Thyroid gland (tissue), 4 donors: ENCODE data around the gene PSMC5.

ENCODE experiments used
- POLR2A ChIP-seq, 2 donors: fragments of 450-650 bp; IDR thresholded peaks; one replicate each; pipeline ENCODE4 v1.6.1; 2017; ENCODE audit warnings: antibody characterized with exemption in 2 of 2, mild to moderate bottlenecking in 2 of 2, moderate library complexity in 1 of 2
- TF ChIP-seq, protein P1 (sequence below), 6 experiments: fragments of 200-600 bp in 3 of 6; fragments of 450-650 bp in 3 of 6; sonication (generic) in 3 of 6; IDR thresholded peaks; one replicate each; pipeline ENCODE4 v1.5.1; 2016 to 2019; ENCODE audit warnings: antibody characterized with exemption in 6 of 6, mild to moderate bottlenecking in 2 of 6, inconsistent platforms in 1 of 6, moderate library complexity in 1 of 6

DNA sequence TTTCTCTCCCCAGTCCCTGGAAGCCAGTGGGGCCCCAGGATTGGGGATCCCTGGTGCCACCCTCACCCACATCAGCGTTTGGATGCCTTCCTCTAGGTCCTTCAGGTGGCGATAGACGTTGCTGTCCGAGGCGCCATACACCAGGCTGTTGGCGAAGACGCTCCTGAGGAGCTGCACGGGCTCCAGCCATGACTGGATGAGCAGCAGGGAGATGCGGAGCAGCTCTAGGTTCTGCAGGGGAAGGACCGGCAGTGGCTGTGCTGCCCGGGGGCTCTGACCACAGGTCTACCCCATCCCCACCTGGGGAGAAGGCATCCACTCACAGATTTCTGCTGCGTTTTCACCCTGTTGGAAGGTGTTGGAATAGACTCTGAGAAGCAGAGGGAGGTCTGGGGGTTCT lies 53.5 kb downstream of the PSMC5 start:
- no peak for TF ChIP-seq POLR2A (IDR thresholded peaks at IDR 0.05)
- TF ChIP-seq, protein P1, sequence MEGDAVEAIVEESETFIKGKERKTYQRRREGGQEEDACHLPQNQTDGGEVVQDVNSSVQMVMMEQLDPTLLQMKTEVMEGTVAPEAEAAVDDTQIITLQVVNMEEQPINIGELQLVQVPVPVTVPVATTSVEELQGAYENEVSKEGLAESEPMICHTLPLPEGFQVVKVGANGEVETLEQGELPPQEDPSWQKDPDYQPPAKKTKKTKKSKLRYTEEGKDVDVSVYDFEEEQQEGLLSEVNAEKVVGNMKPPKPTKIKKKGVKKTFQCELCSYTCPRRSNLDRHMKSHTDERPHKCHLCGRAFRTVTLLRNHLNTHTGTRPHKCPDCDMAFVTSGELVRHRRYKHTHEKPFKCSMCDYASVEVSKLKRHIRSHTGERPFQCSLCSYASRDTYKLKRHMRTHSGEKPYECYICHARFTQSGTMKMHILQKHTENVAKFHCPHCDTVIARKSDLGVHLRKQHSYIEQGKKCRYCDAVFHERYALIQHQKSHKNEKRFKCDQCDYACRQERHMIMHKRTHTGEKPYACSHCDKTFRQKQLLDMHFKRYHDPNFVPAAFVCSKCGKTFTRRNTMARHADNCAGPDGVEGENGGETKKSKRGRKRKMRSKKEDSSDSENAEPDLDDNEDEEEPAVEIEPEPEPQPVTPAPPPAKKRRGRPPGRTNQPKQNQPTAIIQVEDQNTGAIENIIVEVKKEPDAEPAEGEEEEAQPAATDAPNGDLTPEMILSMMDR (IDR thresholded peaks at IDR 0.05), result no peak
